ENCODE results near the gene SLC2A13. TPM values are rescaled to one million over a fixed set of nuclear protein-coding genes. Genes with fewer than 3 reads are reported as not detected.

The SLC2A13 gene
- total and polyA plus RNA-seq, 2 donors (not counting 3 experiments of a cell fraction or from before 2014, with no cell fraction given), result 1.2 to 4.9 TPM

GRCh38 chr12:40146800-40147797 lies 41.2 kb upstream of the SLC2A13 start:
- ChIA-PET CTCF (interaction anchor here (1.3 kb wide), 2 partner anchors 136 to 391 kb away, joined by 3 read pairs; no protein-coding TSS in a partner anchor), POLR2A (no interaction called here)

More at GRCh38 chr12:40146800-40147797, 41.2 kb upstream of the SLC2A13 start:
- FAIRE-seq (no peak), DNase-seq (ENCODE audit: low read depth, low spot score) (no peak)
- Histone ChIP-seq H3K9me3 (replicated peaks; ENCODE audit: control insufficient read depth, insufficient read depth, low read length) (no peaks in the 10 kb centered on the region), H3K27me3 (ENCODE audit: control insufficient read depth in 2 of 2, insufficient read depth in 2 of 2, low read length in 2 of 2) (peaks cover 0 to 3% of the 10 kb centered on the region in 2 experiments), H3K27ac (ENCODE audit: insufficient read depth, low read depth, low read length) (no peak overlapping the region), H2AFZ (ENCODE audit: low read depth, low read length) (no peak overlapping the region), H3K4me1 (ENCODE audit: control insufficient read depth, extremely low read depth, insufficient read depth, low read length) (no peaks in the 10 kb centered on the region), H4K20me1 (replicated peaks; ENCODE audit: control insufficient read depth, extremely low read depth, insufficient read depth, low read length) (no peaks in the 10 kb centered on the region), H3K9ac (replicated peaks; ENCODE audit: extremely low read depth, insufficient read depth, low read length) (no peak overlapping the region), H3K79me2 (ENCODE audit: control insufficient read depth, insufficient read depth, low read length) (no peaks in the 10 kb centered on the region), H3K4me2 (ENCODE audit: insufficient read depth, low read length) (no peak overlapping the region), H3K36me3 (ENCODE audit: control insufficient read depth in 2 of 2, extremely low read depth in 1 of 2, insufficient read depth in 2 of 2, low read length in 2 of 2) (no peaks in the 10 kb centered on the region), H3K9me1 (replicated peaks; ENCODE audit: control insufficient read depth, extremely low read depth, insufficient read depth, low read length) (no peaks in the 10 kb centered on the region), H3K4me3 (replicated peaks in 1 of 3; ENCODE audit: insufficient read depth in 1 of 3, low read depth in 1 of 3, low read length in 3 of 3) (no peak overlapping the region)
- TF ChIP-seq MYC (IDR thresholded peaks at IDR 0.05; ENCODE audit: low read depth, low read length) (no peak), POLR2AphosphoS5 (IDR thresholded peaks at IDR 0.05; ENCODE audit: insufficient read depth, low read depth, low read length) (no peak), FOS (IDR thresholded peaks at IDR 0.05; ENCODE audit: borderline replicate concordance, insufficient read depth, low read length) (no peak), MAX (IDR thresholded peaks at IDR 0.05; ENCODE audit: insufficient read depth, insufficient read length) (no peak), POLR2A (IDR thresholded peaks at IDR 0.05; ENCODE audit: low read depth, low read length) (no peak), CTCF (IDR thresholded peaks at IDR 0.05; ENCODE audit: extremely low read depth in 1 of 2, insufficient read depth in 1 of 2, low read depth in 1 of 2, low read length in 2 of 2) (no peak), JUN (IDR thresholded peaks at IDR 0.05; ENCODE audit: borderline replicate concordance, insufficient read depth, insufficient read length, low read depth) (no peak), EZH2 (IDR thresholded peaks at IDR 0.05; ENCODE audit: borderline replicate concordance, low read depth, low read length, severe bottlenecking) (no peak), GATA2 (IDR thresholded peaks at IDR 0.05; ENCODE audit: insufficient read depth, insufficient read length, low read depth, low read length) (no peak)
- BruUV-seq (replicated peaks), result no TSS peak
- intact Hi-C loops (cut with micrococcal nuclease) (no loop called here), dilution Hi-C loops (cut with MboI; ENCODE audit: extremely low pct_ligation_motif_present, low sequenced_read_pairs) (no loop called here)
